Parathyroid adenoma (tissue), 2 donors: ENCODE data around the gene MRPS11.

Experiments used
- H2AFZ ChIP-seq: fragments of 300-600 bp; sonication (generic); one replicate; pipeline ENCODE4 v1.7.0; 2017; ENCODE audit warnings: antibody characterized with exemption, mild to moderate bottlenecking
- H3K27ac ChIP-seq: fragments of 300-600 bp; sonication (generic); one replicate; pipeline ENCODE4 v1.7.0; 2017
- H3K27me3 ChIP-seq: fragments of 300-600 bp; sonication (generic); one replicate; pipeline ENCODE4 v1.7.0; 2017; ENCODE audit warnings: low read length; ENCODE audit not compliant: control insufficient read depth, insufficient read depth
- H3K36me3 ChIP-seq: fragments of 300-600 bp; sonication (generic); one replicate; pipeline ENCODE4 v1.7.0; 2017; ENCODE audit warnings: low read length; ENCODE audit not compliant: control insufficient read depth, insufficient read depth
- H3K4me1 ChIP-seq: fragments of 300-600 bp; sonication (generic); one replicate; pipeline ENCODE4 v1.7.0; 2017; ENCODE audit warnings: control low read depth
- H3K4me2 ChIP-seq: fragments of 300-600 bp; sonication (generic); one replicate; pipeline ENCODE4 v1.7.0; 2017; ENCODE audit warnings: low read length
- H3K4me3 ChIP-seq: fragments of 300-600 bp; sonication (generic); one replicate; pipeline ENCODE4 v1.7.0; 2017; ENCODE audit warnings: low read depth, low read length
- H3K79me2 ChIP-seq: fragments of 300-600 bp; sonication (generic); one replicate; pipeline ENCODE4 v1.7.0; 2017; ENCODE audit warnings: control low read depth
- H3K9ac ChIP-seq: fragments of 300-600 bp; sonication (generic); one replicate; pipeline ENCODE4 v1.7.0; 2017; ENCODE audit warnings: mild to moderate bottlenecking
- H3K9me3 ChIP-seq: fragments of 300-600 bp; sonication (generic); one replicate; pipeline ENCODE4 v1.7.0; 2017; ENCODE audit warnings: low read length; ENCODE audit not compliant: control insufficient read depth
- TF ChIP-seq, protein P1 (sequence below): fragments of 300-600 bp; sonication (generic); IDR thresholded peaks from one replicate; pipeline ENCODE4 v1.7.0; 2017; ENCODE audit warnings: antibody characterized with exemption, mild to moderate bottlenecking
- donor health status: primary hyperparathyroidism.

The MRPS11 gene

GRCh38 chr15:88477904-88478303, 10.4 kb downstream of the MRPS11 start:
- Histone ChIP-seq H3K4me2 (no peak overlapping the region), H3K9me3 (no peaks in the 10 kb centered on the region), H3K36me3 (no peaks in the 10 kb centered on the region), H3K9ac (no peak overlapping the region), H3K4me3 (no peak overlapping the region), H3K27me3 (no peaks in the 10 kb centered on the region), H3K79me2 (no peaks in the 10 kb centered on the region), H3K27ac (no peak overlapping the region), H3K4me1 (no peaks in the 10 kb centered on the region), H2AFZ (no peak overlapping the region)
- TF ChIP-seq, protein P1, sequence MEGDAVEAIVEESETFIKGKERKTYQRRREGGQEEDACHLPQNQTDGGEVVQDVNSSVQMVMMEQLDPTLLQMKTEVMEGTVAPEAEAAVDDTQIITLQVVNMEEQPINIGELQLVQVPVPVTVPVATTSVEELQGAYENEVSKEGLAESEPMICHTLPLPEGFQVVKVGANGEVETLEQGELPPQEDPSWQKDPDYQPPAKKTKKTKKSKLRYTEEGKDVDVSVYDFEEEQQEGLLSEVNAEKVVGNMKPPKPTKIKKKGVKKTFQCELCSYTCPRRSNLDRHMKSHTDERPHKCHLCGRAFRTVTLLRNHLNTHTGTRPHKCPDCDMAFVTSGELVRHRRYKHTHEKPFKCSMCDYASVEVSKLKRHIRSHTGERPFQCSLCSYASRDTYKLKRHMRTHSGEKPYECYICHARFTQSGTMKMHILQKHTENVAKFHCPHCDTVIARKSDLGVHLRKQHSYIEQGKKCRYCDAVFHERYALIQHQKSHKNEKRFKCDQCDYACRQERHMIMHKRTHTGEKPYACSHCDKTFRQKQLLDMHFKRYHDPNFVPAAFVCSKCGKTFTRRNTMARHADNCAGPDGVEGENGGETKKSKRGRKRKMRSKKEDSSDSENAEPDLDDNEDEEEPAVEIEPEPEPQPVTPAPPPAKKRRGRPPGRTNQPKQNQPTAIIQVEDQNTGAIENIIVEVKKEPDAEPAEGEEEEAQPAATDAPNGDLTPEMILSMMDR: no peak

- H3K9ac ChIP-seq: no peak overlapping the region
- H3K79me2 ChIP-seq: no peaks in the 10 kb centered on the region
- no peak overlapping the region for H3K4me3 ChIP-seq
- H3K9me3 ChIP-seq: no peaks in the 10 kb centered on the region
- H3K4me1 ChIP-seq: no peaks in the 10 kb centered on the region
- H3K27me3 ChIP-seq: no peaks in the 10 kb centered on the region
- H2AFZ ChIP-seq: no peak overlapping the region
- TF ChIP-seq, protein P1: no peak
- no peak overlapping the region for H3K4me2 ChIP-seq
- H3K36me3 ChIP-seq: no peaks in the 10 kb centered on the region
- H3K27ac ChIP-seq: no peak overlapping the region
These were observed 11.7 kb downstream of the MRPS11 start for GRCh38 chr15:88479169-88479568.

GRCh38 chr15:88480981-88481380, 13.5 kb downstream of the MRPS11 start:
- Histone ChIP-seq H3K27me3 (no peaks in the 10 kb centered on the region), H3K9ac (no peak overlapping the region), H3K4me2 (no peak overlapping the region), H3K27ac (no peak overlapping the region), H3K4me1 (no peaks in the 10 kb centered on the region), H2AFZ (no peak overlapping the region), H3K79me2 (no peaks in the 10 kb centered on the region), H3K9me3 (no peaks in the 10 kb centered on the region), H3K36me3 (no peaks in the 10 kb centered on the region), H3K4me3 (no peak overlapping the region)
- TF ChIP-seq, protein P1: no peak

DNA sequence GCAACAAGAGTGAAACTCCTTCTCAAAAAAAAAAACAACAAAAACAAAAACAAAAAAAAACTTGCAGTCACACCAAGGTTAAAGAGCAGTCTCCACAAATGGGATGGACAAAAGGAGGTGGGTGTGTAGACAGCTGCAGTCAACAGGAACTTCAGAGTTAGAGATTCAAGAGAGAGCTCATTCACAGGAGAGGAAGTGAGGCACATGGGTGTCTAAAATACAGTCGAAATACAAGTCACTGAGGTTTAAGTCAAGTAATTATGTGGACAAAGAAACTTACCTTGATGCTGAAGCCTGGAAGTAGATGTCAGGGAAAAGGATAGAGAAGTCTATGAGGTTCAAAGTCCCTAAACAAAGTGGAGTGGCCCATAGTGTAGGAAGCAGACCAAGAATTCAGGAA, 14.8 kb downstream of the MRPS11 start:
- H3K4me2 ChIP-seq: no peak overlapping the region
- H3K4me3 ChIP-seq: no peak overlapping the region
- H3K27ac ChIP-seq: no peak overlapping the region
- no peak overlapping the region for H2AFZ ChIP-seq
- H3K4me1 ChIP-seq: no peaks in the 10 kb centered on the region
- no peak overlapping the region for H3K9ac ChIP-seq
- H3K79me2 ChIP-seq: no peaks in the 10 kb centered on the region
- TF ChIP-seq, protein P1: no peak
- no peaks in the 10 kb centered on the region for H3K9me3 ChIP-seq
- no peaks in the 10 kb centered on the region for H3K27me3 ChIP-seq
- no peaks in the 10 kb centered on the region for H3K36me3 ChIP-seq

- Histone ChIP-seq H3K4me3 (no peak overlapping the region), H3K27me3 (no peaks in the 10 kb centered on the region), H3K4me2 (no peak overlapping the region), H2AFZ (no peak overlapping the region), H3K36me3 (no peaks in the 10 kb centered on the region), H3K27ac (no peak overlapping the region), H3K79me2 (no peaks in the 10 kb centered on the region), H3K4me1 (no peaks in the 10 kb centered on the region), H3K9ac (no peak overlapping the region), H3K9me3 (no peaks in the 10 kb centered on the region)
- TF ChIP-seq, protein P1: no peak
These were observed 17.3 kb downstream of the MRPS11 start for GRCh38 chr15:88484682-88485331.
